ENCODE data around the gene TP53I13. TPM values are rescaled to one million over a fixed set of nuclear protein-coding genes. Genes with fewer than 3 reads are reported as not detected.

Gene TP53I13
- total and polyA plus RNA-seq, 11 donors = 23.8 to 93.0 (median 42.7) TPM

DNA sequence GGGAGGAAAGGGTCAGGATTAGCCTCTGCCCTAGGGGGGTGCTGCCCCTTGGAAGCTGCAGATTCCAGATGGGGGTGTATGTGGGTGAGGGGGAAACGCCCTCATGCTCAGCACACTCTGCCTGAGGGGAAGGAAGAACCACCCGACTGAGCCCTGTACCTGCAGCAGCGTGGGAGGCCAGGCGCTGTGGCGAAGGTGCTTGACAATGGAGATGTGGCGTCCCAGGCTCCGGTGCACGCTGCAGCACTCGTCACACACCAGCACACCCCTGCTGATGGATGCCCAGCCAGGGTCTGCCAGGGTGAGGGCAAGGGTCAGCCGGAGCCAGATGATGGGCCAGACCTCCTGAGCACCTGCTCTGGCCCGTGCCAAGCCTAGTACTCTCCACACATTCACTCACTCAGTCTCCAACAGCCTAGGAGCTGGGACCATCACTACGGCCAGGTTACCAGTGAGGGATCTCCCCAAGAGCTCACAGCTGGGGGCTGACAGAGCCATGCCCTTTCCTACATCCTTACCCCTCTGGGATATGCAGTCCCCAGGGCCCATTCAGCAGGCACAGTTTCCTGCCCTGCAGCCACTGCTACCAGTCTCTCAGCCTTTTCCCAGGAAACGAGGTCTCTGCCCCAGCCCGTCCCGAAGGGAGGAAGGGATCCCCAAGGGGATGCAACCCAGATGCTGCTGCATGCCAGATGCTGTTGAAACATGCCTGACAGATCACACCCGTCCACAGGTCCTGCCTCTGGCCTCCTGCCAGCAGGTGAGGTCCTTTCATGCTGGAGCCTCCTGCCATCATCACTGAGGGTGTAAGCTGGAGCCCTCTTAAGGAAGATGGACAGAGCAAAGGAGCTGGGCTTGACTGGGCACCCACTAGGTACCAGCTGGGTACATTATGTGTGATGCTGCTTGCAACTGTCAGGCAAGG, 15.1 kb downstream of the TP53I13 start:
- DNase-seq (peak in 3 of 5 donors; percentile 10 to 29 (median 26)), ATAC-seq (no peak)
- intact Hi-C loops (cut with DNase I) = loop anchor here in 5 of 10 donors (5.0 to 10.0 kb wide), 7 partner anchors 34 to 511 kb away; partner anchors contain the start of genes CORO6 (in 1 of the 5) and SSH2 (in 1 of the 5)
- peak overlapping the region in 5 of 12 donors; percentile 8 to 92 (median 88) for H3K4me3 ChIP-seq
- H3K4me1 ChIP-seq = peaks cover 0 to 76% (median 48%) of the 10 kb centered on the region in 12 donors
- H3K36me3 ChIP-seq = peaks cover 0 to 46% (median 38%) of the 10 kb centered on the region in 9 donors
- no peaks in the 10 kb centered on the region for H3K9me3 ChIP-seq
- WGBS, 4 donors = 78 to 91% (median 85%) methylated on average over 12 to 16 of the region's 16 CpGs
- H3K27me3 ChIP-seq = no peaks in the 10 kb centered on the region
- no peak for TF ChIP-seq CTCF (IDR thresholded peaks at IDR 0.05)
- TF ChIP-seq POLR2A (IDR thresholded peaks at IDR 0.05) = no peak
- H3K27ac ChIP-seq = peak overlapping the region; percentile 73 to 97 (median 88)

- WGBS, 4 donors = 40 to 67% (median 53%) methylated on average over 12 of the region's 12 CpGs
- DNase-seq = peak in 4 of 5 donors; percentile 45 to 71 (median 60)
- H3K27me3 ChIP-seq = no peaks in the 10 kb centered on the region
- ATAC-seq = peak; percentile 26 to 60 (median 38)
- H3K4me1 ChIP-seq = peaks cover 0 to 79% (median 48%) of the 10 kb centered on the region in 12 donors
- H3K27ac ChIP-seq = peak overlapping the region; percentile 73 to 97 (median 88)
- intact Hi-C loops (cut with DNase I) = loop anchor here in 5 of 10 donors (5.0 to 10.0 kb wide), 8 partner anchors 33 to 510 kb away; partner anchors contain the start of genes CORO6 (in 1 of the 5) and SSH2 (in 1 of the 5)
- peaks cover 0 to 36% (median 31%) of the 10 kb centered on the region in 9 donors for H3K36me3 ChIP-seq
- TF ChIP-seq CTCF (IDR thresholded peaks at IDR 0.05) (no peak), POLR2A (IDR thresholded peaks at IDR 0.05) (no peak)
- H3K9me3 ChIP-seq = no peaks in the 10 kb centered on the region
- peak overlapping the region in 10 of 12 donors; percentile 27 to 95 (median 74) for H3K4me3 ChIP-seq
These were observed 16.1 kb downstream of the TP53I13 start for GRCh38 chr17:29584452-29585079.

GRCh38 chr17:29585080-29585751, 16.7 kb downstream of the TP53I13 start:
- Histone ChIP-seq H3K9me3 (no peaks in the 10 kb centered on the region), H3K27me3 (no peaks in the 10 kb centered on the region), H3K36me3 (peaks cover 0 to 30% (median 25%) of the 10 kb centered on the region in 9 donors), H3K4me1 (peaks cover 0 to 80% (median 52%) of the 10 kb centered on the region in 12 donors), H3K27ac (peak overlapping the region; percentile 73 to 97 (median 88)), H3K4me3 (peak overlapping the region; percentile 12 to 95 (median 54))
- TF ChIP-seq CTCF (IDR thresholded peaks at IDR 0.05) (peak in 5 of 12 donors; percentile 16 to 31 (median 21)), POLR2A (IDR thresholded peaks at IDR 0.05) (peak in 1 of 2 donors; percentile 57)
- intact Hi-C loops (cut with DNase I) = loop anchor here in 3 of 10 donors (5.0 to 10.0 kb wide), 3 partner anchors 60 to 510 kb away; no protein-coding TSS in a partner anchor
- DNase-seq = peak in 4 of 5 donors; percentile 58 to 76 (median 70)
- ATAC-seq = peak; percentile 2 to 70 (median 8)
- 50 to 67% (median 64%) methylated on average over 5 to 8 of the region's 8 CpGs for WGBS, 4 donors
